Activated CD4-positive, alpha-beta memory T cell treated with anti-CD3 and anti-CD28 coated beads for 36 hours (primary cell): ENCODE measurements around the gene GPHN. TPM values are rescaled to one million over a fixed set of nuclear protein-coding genes. Genes with fewer than 3 reads are reported as not detected.

Experiments
- CTCF ChIA-PET: fragments of 350-600 bp; sonication (Branson Sonifier 250); formaldehyde crosslinking; loops from one replicate; lab custom pipeline; 2021; ENCODE audit warnings: antibody characterized with exemption, inconsistent platforms; lab: Charles Lee
- POLR2A ChIA-PET: fragments of 350-600 bp; sonication (Branson Sonifier 250); formaldehyde crosslinking; loops from one replicate; lab custom pipeline; 2021; ENCODE audit warnings: antibody characterized with exemption; lab: Charles Lee
- DNase-seq: peaks from one replicate; pipeline ENCODE4 v3.0.0-alpha.2; 2020
- H3K27ac Mint-ChIP-seq: one replicate; pipeline ENCODE4 v1.8.0; 2021; ENCODE audit warnings: mixed read lengths
- H3K27me3 Mint-ChIP-seq: one replicate; pipeline ENCODE4 v1.8.0; 2021; ENCODE audit warnings: mixed read lengths
- H3K36me3 Mint-ChIP-seq: one replicate; pipeline ENCODE4 v1.8.0; 2021; ENCODE audit warnings: mixed read lengths
- H3K4me1 Mint-ChIP-seq: one replicate; pipeline ENCODE4 v1.8.0; 2021; ENCODE audit warnings: low read depth, mixed read lengths
- H3K4me3 Mint-ChIP-seq: one replicate; pipeline ENCODE4 v1.8.0; 2021; ENCODE audit warnings: mild to moderate bottlenecking, mixed read lengths
- H3K9me3 Mint-ChIP-seq: one replicate; pipeline ENCODE4 v1.8.0; 2021; ENCODE audit warnings: mixed read lengths
- intact Hi-C: fragments of 100-400 bp; cut with micrococcal nuclease; formaldehyde crosslinking; loops from one replicate; pipeline ENCODE4 v1.15.1; 2023
- total RNA-seq, 2 experiments: library from RNA; stranded (reverse); gene quantifications; one replicate each; pipeline ENCODE4 v1.2.3, GENCODE V29; 2021

GPHN gene
- total RNA-seq, 2 experiments from 2014 or later, result 19.5 to 23.1 TPM

- POLR2A ChIA-PET, result no interaction called here
- no peak for DNase-seq
- H3K4me1 Mint-ChIP-seq, result peaks cover 6% of the 10 kb centered on the region
- CTCF ChIA-PET, result no interaction called here
- no peaks in the 10 kb centered on the region for H3K36me3 Mint-ChIP-seq
- no peak overlapping the region for H3K4me3 Mint-ChIP-seq
- no peak overlapping the region for H3K27ac Mint-ChIP-seq
- intact Hi-C loops, result no loop called here
- no peaks in the 10 kb centered on the region for H3K27me3 Mint-ChIP-seq
- H3K9me3 Mint-ChIP-seq, result no peaks in the 10 kb centered on the region
Observed at GRCh38 chr14:66641861-66642635, 134.1 kb downstream of the GPHN start.

- Mint-ChIP-seq H3K36me3 (no peaks in the 10 kb centered on the region), H3K4me1 (peaks cover 6% of the 10 kb centered on the region), H3K27ac (no peak overlapping the region), H3K9me3 (no peaks in the 10 kb centered on the region), H3K4me3 (no peak overlapping the region), H3K27me3 (no peaks in the 10 kb centered on the region)
- ChIA-PET POLR2A (no interaction called here), CTCF (no interaction called here)
- no peak for DNase-seq
- intact Hi-C loops, result no loop called here
Observed at GRCh38 chr14:66643344-66643743, 135.4 kb downstream of the GPHN start.

DNA sequence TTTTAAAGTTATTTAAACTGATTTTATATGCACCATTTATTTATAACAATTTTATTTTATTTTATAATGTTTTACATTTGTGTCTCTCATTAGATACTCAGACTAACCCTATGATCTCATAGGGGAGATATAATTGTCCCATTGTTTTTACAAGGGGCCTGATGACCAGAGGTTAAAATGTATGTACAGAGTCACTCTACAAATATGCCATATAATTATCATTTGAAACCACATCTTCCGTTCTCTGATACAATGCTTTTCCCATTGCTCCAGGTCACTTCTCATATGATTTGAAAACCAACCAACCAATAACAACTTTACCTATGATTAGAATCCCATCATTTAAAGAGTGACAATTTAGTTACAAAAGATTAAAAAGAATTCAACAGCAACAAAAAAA lies 137.8 kb downstream of the GPHN start:
- no peak for DNase-seq
- Mint-ChIP-seq H3K4me3 (no peak overlapping the region), H3K27me3 (no peaks in the 10 kb centered on the region), H3K36me3 (no peaks in the 10 kb centered on the region), H3K9me3 (no peaks in the 10 kb centered on the region), H3K4me1 (peaks cover 17% of the 10 kb centered on the region), H3K27ac (no peak overlapping the region)
- POLR2A ChIA-PET, result no interaction called here
- intact Hi-C loops, result no loop called here
- CTCF ChIA-PET, result no interaction called here

DNA sequence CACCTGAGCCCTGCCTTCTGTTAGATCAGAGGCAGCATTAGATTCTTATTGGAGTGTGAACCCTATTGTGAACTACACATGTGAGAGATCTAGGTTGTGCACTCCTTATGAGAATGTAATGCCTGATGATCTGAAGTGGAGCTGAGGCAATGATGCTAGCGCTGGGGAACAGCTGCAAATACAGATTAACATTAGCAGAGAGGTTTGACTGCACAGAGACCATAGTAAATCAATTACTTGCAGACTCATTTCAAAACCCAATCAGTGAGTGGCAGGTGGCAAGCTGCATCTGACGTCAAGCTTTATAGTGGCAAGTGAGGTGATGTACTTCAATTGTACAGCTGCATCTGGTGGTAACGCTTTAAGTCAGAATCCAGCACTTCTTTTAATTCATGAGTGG lies 141.6 kb downstream of the GPHN start:
- CTCF ChIA-PET, result no interaction called here
- H3K4me3 Mint-ChIP-seq, result no peak overlapping the region
- no peaks in the 10 kb centered on the region for H3K27me3 Mint-ChIP-seq

DNA sequence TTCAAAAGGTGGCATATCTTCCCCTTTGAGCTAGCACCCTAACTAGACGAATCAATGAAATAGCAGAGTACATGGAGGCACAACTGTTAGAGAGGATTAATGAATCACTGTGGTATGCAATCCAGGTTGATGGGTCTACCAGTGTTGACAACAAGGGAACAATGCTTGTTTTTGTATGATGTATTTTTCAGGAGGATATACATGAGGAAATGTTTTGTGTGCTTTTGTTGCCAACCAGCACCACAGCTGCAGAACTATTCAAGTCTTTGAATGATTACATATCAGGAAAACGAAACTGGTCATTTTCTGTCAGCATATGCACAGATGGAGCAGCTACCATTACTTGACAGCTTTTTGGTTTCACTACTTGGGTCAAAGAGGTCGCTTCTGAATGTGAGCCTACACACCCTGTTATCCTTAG lies 142.6 kb downstream of the GPHN start:
- Mint-ChIP-seq H3K27ac (no peak overlapping the region), H3K36me3 (peaks cover 7% of the 10 kb centered on the region), H3K4me1 (peaks cover 18% of the 10 kb centered on the region), H3K4me3 (no peak overlapping the region), H3K27me3 (no peaks in the 10 kb centered on the region), H3K9me3 (peaks cover 8% of the 10 kb centered on the region)
- DNase-seq, result no peak
- POLR2A ChIA-PET, result interaction anchor here (0.6 kb wide), 1 partner anchor 262 kb away, joined by 3 read pairs; no protein-coding TSS in a partner anchor
- CTCF ChIA-PET, result no interaction called here
- intact Hi-C loops, result loop anchor here (1.0 kb wide), 1 partner anchor 44 kb away; no protein-coding TSS in a partner anchor

More for the DNA sequence above, 141.6 kb downstream of the GPHN start:
- Mint-ChIP-seq H3K9me3 (peaks cover 3% of the 10 kb centered on the region), H3K4me1 (peaks cover 18% of the 10 kb centered on the region), H3K36me3 (peaks cover 3% of the 10 kb centered on the region), H3K27ac (peak overlapping the region; percentile 50)
- POLR2A ChIA-PET, result no interaction called here
- intact Hi-C loops, result loop anchor here (2.0 kb wide), 1 partner anchor 485 kb away; no protein-coding TSS in a partner anchor
- DNase-seq, result peak; percentile 50

GRCh38 chr14:66651536-66652220 lies 143.7 kb downstream of the GPHN start:
- POLR2A ChIA-PET, result no interaction called here

DNA sequence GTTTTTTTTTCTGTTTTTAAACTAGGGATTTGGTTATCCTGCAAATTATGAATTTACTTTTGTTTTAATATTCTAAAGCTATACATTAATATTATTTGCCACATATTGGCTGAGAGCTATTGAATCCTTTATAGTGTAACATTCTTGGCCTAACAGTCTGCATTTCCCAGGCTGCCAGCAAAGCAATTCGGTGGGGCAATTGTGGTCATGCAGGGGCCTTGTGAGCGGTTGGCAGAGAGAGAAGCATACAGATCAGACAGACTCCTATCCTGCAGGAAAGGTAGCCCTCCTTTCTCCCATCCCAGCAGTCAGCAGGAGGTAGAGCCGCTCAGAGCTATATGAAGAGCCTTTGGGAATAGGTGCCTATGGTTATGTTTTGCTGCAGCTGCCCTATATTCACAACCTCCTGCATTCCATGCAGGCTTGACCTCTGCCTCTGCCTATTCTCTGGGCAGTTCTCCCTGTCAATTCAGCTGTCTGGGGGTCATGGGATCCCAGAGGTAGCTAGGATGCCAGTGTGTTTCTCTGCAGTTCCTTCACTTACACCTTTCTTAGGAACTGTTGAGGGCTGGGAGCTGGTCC lies 144.7 kb downstream of the GPHN start:
- peaks cover 18% of the 10 kb centered on the region for H3K4me1 Mint-ChIP-seq
- no peak overlapping the region for H3K4me3 Mint-ChIP-seq
- DNase-seq, result no peak
- H3K9me3 Mint-ChIP-seq, result peaks cover 26% of the 10 kb centered on the region
- CTCF ChIA-PET, result no interaction called here
- intact Hi-C loops, result no loop called here
- peaks cover 15% of the 10 kb centered on the region for H3K36me3 Mint-ChIP-seq
- POLR2A ChIA-PET, result no interaction called here
- no peak overlapping the region for H3K27ac Mint-ChIP-seq
- H3K27me3 Mint-ChIP-seq, result no peaks in the 10 kb centered on the region

More at GRCh38 chr14:66651536-66652220, 143.7 kb downstream of the GPHN start:
- CTCF ChIA-PET, result no interaction called here
- Mint-ChIP-seq H3K4me1 (peaks cover 18% of the 10 kb centered on the region), H3K27me3 (no peaks in the 10 kb centered on the region), H3K36me3 (peaks cover 13% of the 10 kb centered on the region), H3K4me3 (no peak overlapping the region), H3K9me3 (peaks cover 17% of the 10 kb centered on the region), H3K27ac (no peak overlapping the region)
- intact Hi-C loops, result no loop called here
- DNase-seq, result no peak

GRCh38 chr14:66657780-66658179 lies 149.8 kb downstream of the GPHN start:
- intact Hi-C loops, result no loop called here
- ChIA-PET POLR2A (no interaction called here), CTCF (no interaction called here)
- Mint-ChIP-seq H3K27me3 (no peaks in the 10 kb centered on the region), H3K9me3 (peaks cover 46% of the 10 kb centered on the region), H3K27ac (no peak overlapping the region), H3K4me3 (no peak overlapping the region), H3K4me1 (no peaks in the 10 kb centered on the region), H3K36me3 (peaks cover 32% of the 10 kb centered on the region)
- DNase-seq, result no peak

GRCh38 chr14:66662374-66662773 lies 154.4 kb downstream of the GPHN start:
- Mint-ChIP-seq H3K36me3 (peaks cover 18% of the 10 kb centered on the region), H3K9me3 (peaks cover 56% of the 10 kb centered on the region), H3K4me1 (no peaks in the 10 kb centered on the region), H3K4me3 (no peak overlapping the region), H3K27ac (no peak overlapping the region), H3K27me3 (no peaks in the 10 kb centered on the region)
- intact Hi-C loops, result no loop called here
- DNase-seq, result no peak
- ChIA-PET POLR2A (no interaction called here), CTCF (interaction anchor here (1.4 kb wide), 1 partner anchor 38 kb away, joined by 6 read pairs; no protein-coding TSS in a partner anchor)

DNA sequence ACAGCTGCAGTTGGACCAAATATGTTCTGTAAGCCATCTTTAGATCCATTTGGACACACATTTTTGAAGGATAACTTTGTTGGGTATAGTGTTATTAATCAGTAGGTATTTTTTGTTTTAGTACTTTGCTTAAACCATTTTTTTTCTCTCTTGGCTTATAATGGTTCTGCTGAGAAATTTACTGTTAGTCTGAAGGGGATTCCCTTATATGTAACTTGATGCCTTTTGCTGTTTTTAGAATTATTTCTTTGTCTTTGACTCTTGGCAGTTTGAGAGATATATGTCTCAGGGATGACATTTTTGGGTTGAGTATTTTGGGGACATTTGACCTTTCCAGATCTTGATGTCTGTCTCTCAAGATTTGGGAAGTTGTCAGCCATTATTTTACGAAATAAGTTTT lies 169.8 kb downstream of the GPHN start:
- POLR2A ChIA-PET, result no interaction called here
- H3K4me3 Mint-ChIP-seq, result no peak overlapping the region
- peaks cover 57% of the 10 kb centered on the region for H3K9me3 Mint-ChIP-seq
- CTCF ChIA-PET, result no interaction called here
- no peak overlapping the region for H3K27ac Mint-ChIP-seq
- H3K36me3 Mint-ChIP-seq, result peaks cover 39% of the 10 kb centered on the region
- no peaks in the 10 kb centered on the region for H3K27me3 Mint-ChIP-seq
- H3K4me1 Mint-ChIP-seq, result no peaks in the 10 kb centered on the region
- no peak for DNase-seq
- intact Hi-C loops, result no loop called here

DNA sequence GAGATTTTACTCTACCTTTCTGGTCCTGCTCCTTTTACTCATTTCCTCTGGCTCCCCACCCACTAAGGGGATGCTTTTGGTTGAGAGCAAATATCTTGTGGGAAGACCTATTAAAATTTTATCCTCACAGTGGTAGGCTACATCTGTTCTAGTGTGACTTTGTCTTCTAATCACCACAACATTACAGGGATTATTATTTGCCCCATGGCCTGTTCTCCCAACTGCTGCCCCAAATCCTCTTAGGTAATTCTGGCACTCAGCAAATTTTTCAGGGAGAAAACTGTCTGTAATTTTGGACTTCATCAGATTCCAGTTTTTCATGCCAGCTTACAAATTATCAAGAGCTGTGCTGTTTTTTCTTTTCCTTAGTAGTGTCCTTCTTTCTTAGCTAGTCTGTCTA lies 172.3 kb downstream of the GPHN start:
- CTCF ChIA-PET, result no interaction called here
- Mint-ChIP-seq H3K9me3 (peaks cover 56% of the 10 kb centered on the region), H3K27me3 (no peaks in the 10 kb centered on the region), H3K27ac (no peak overlapping the region), H3K36me3 (peaks cover 45% of the 10 kb centered on the region), H3K4me3 (no peak overlapping the region), H3K4me1 (no peaks in the 10 kb centered on the region)
- intact Hi-C loops, result no loop called here
- DNase-seq, result no peak
- POLR2A ChIA-PET, result no interaction called here

- CTCF ChIA-PET, result interaction anchor here (0.7 kb wide), 1 partner anchor 8 kb away, joined by 3 read pairs; no protein-coding TSS in a partner anchor
- peaks cover 12% of the 10 kb centered on the region for H3K36me3 Mint-ChIP-seq
- H3K27me3 Mint-ChIP-seq, result no peaks in the 10 kb centered on the region
- POLR2A ChIA-PET, result no interaction called here
- no peak overlapping the region for H3K4me3 Mint-ChIP-seq
- no peaks in the 10 kb centered on the region for H3K4me1 Mint-ChIP-seq
- intact Hi-C loops, result no loop called here
- DNase-seq, result no peak
- H3K27ac Mint-ChIP-seq, result no peak overlapping the region
- H3K9me3 Mint-ChIP-seq, result no peaks in the 10 kb centered on the region
Observed at GRCh38 chr14:66696326-66696725, 188.4 kb downstream of the GPHN start.
